ENCODE results near the gene MTARC2. TPM values are rescaled to one million over a fixed set of nuclear protein-coding genes. Genes with fewer than 3 reads are reported as not detected.

MTARC2 gene
- polyA plus RNA-seq, 1 donor = 61.5 TPM

GRCh38 chr1:220768126-220768601 is 20.0 kb downstream of the MTARC2 start:
- DNase-seq = no peak

GRCh38 chr1:220769205-220769604 is 21.1 kb downstream of the MTARC2 start:
- DNase-seq = no peak

GRCh38 chr1:220770245-220770913 is 22.3 kb downstream of the MTARC2 start:
- no peak for DNase-seq

- no peak for DNase-seq
Observed at GRCh38 chr1:220772846-220773245, 24.7 kb downstream of the MTARC2 start.

GRCh38 chr1:220775240-220775853 is 27.2 kb downstream of the MTARC2 start:
- no peak for DNase-seq

GRCh38 chr1:220776254-220776653 is 28.1 kb downstream of the MTARC2 start:
- DNase-seq = no peak

GRCh38 chr1:220776720-220777326 is 28.7 kb downstream of the MTARC2 start:
- peak; percentile 69 for DNase-seq

GRCh38 chr1:220783453-220783852 is 35.3 kb downstream of the MTARC2 start:
- DNase-seq = no peak

- DNase-seq = no peak
Observed at GRCh38 chr1:220784751-220785150, 36.6 kb downstream of the MTARC2 start.

GRCh38 chr1:220785166-220786056 is 37.3 kb downstream of the MTARC2 start:
- no peak for DNase-seq

- DNase-seq = no peak
Observed at GRCh38 chr1:220786057-220786336, 37.9 kb downstream of the MTARC2 start.

GRCh38 chr1:220786337-220787068 is 38.4 kb downstream of the MTARC2 start, which contains the start of gene MTARC1:
MTARC1 (plus strand) TSS chr1:220786913; CDS start chr1:220786945, 32 bp downstream.
- no peak for DNase-seq

- DNase-seq = no peak
Observed at GRCh38 chr1:220787069-220787619, 39.0 kb downstream of the MTARC2 start.

- DNase-seq = no peak
Observed at GRCh38 chr1:220788900-220789299, 40.8 kb downstream of the MTARC2 start.

- DNase-seq = no peak
Observed at GRCh38 chr1:220789532-220790147, 41.5 kb downstream of the MTARC2 start.

GRCh38 chr1:220791285-220791684 is 43.2 kb downstream of the MTARC2 start:
- no peak for DNase-seq

GRCh38 chr1:220791956-220792355 is 43.8 kb downstream of the MTARC2 start:
- DNase-seq = no peak

- no peak for DNase-seq
Observed at GRCh38 chr1:220796530-220796929, 48.4 kb downstream of the MTARC2 start.

- no peak for DNase-seq
Observed at GRCh38 chr1:220797044-220797443, 48.9 kb downstream of the MTARC2 start.

- no peak for DNase-seq
Observed at GRCh38 chr1:220797553-220797952, 49.4 kb downstream of the MTARC2 start.

- no peak for DNase-seq
Observed at GRCh38 chr1:220798338-220798737, 50.2 kb downstream of the MTARC2 start.

Measured in left kidney (tissue), 2 donors.